H1 (cell line): ENCODE results near the gene MMADHC.

Experiments
- ATF2 ChIP-seq: IDR thresholded peaks from 2 replicates; pipeline ENCODE4 v1.6.1; 2012; ENCODE audit warnings: low read length, inconsistent platforms
- CTCF ChIP-seq, 3 experiments: IDR thresholded peaks; 1 replicate in 2 of 3; 2 replicates in 1 of 3; pipeline versions ENCODE4 v1.5.1 to v1.6.1; 2011; ENCODE audit warnings: low read length in 3 of 3, mild to moderate bottlenecking in 3 of 3, inconsistent platforms in 2 of 3, low read depth in 1 of 3, moderate library complexity in 1 of 3; ENCODE audit not compliant: insufficient read depth in 1 of 3; ENCODE audit errors: control extremely low read depth in 1 of 3
- EP300 ChIP-seq, 2 experiments: IDR thresholded peaks; 1 replicate in 1 of 2; 2 replicates in 1 of 2; pipeline ENCODE4 v1.6.1; 2011 to 2012; ENCODE audit warnings: low read depth in 2 of 2, low read length in 2 of 2, mild to moderate bottlenecking in 2 of 2, borderline replicate concordance in 1 of 2, inconsistent platforms in 1 of 2, moderate library complexity in 1 of 2
- EZH2 ChIP-seq: fragments of 200-600 bp; sonication (generic); IDR thresholded peaks from 2 replicates; pipeline ENCODE4 v1.7.1; 2012; ENCODE audit warnings: low read depth, mild to moderate bottlenecking, moderate library complexity, low read length, inconsistent platforms; ENCODE audit not compliant: severe bottlenecking
- POLR2A ChIP-seq, 2 experiments: IDR thresholded peaks; 1 replicate in 1 of 2; 2 replicates in 1 of 2; pipeline ENCODE4 v1.6.1; 2011; ENCODE audit warnings: low read depth in 2 of 2, low read length in 2 of 2, mild to moderate bottlenecking in 2 of 2; ENCODE audit errors: control extremely low read depth in 1 of 2

GRCh38 chr2:149534674-149535073 lies 52.9 kb downstream of the MMADHC start:
- TF ChIP-seq POLR2A (IDR thresholded peaks at IDR 0.05; ENCODE audit: control extremely low read depth in 1 of 2, low read depth in 2 of 2, low read length in 2 of 2) = no peak
- TF ChIP-seq CTCF (IDR thresholded peaks at IDR 0.05; ENCODE audit: control extremely low read depth in 1 of 3, insufficient read depth in 1 of 3, low read depth in 1 of 3, low read length in 3 of 3) = no peak
- TF ChIP-seq ATF2 = no peak
- TF ChIP-seq EP300 (IDR thresholded peaks at IDR 0.05; ENCODE audit: borderline replicate concordance in 1 of 2, low read depth in 2 of 2, low read length in 2 of 2) = no peak
- TF ChIP-seq EZH2 = no peak
